Measurements from ENCODE around the gene B3GNT7. TPM values are rescaled to one million over a fixed set of nuclear protein-coding genes. Genes with fewer than 3 reads are reported as not detected.

B3GNT7 gene
- total RNA-seq, 1 donor from 2014 or later, result 0.64 TPM

- Histone ChIP-seq H3K4me1 (no peaks in the 10 kb centered on the region), H3K4me3 (no peak overlapping the region), H3K36me3 (peaks cover 8 to 18% of the 10 kb centered on the region in 2 donors), H3K27ac (no peak overlapping the region), H3K9me3 (no peaks in the 10 kb centered on the region), H3K27me3 (no peaks in the 10 kb centered on the region)
- no peak for DNase-seq (ENCODE audit: low spot score in 2 of 2)
- TF ChIP-seq CTCF (IDR thresholded peaks at IDR 0.05), result no peak
- intact Hi-C loops (cut with DNase I), result loop anchor here (5.0 kb wide), 1 partner anchor 222 kb away; no protein-coding TSS in a partner anchor
Observed at GRCh38 chr2:231449503-231450054, 54.1 kb downstream of the B3GNT7 start.

GRCh38 chr2:231450548-231450989 is 55.1 kb downstream of the B3GNT7 start:
- intact Hi-C loops (cut with DNase I), result loop anchor here (5.0 kb wide), 1 partner anchor 223 kb away; no protein-coding TSS in a partner anchor
- H3K36me3 ChIP-seq, result peaks cover 16 to 27% of the 10 kb centered on the region in 2 donors
- no peak for DNase-seq (ENCODE audit: low spot score in 2 of 2)

More at GRCh38 chr2:231450548-231450989, 55.1 kb downstream of the B3GNT7 start:
- H3K4me3 ChIP-seq, result no peak overlapping the region
- H3K27ac ChIP-seq, result no peak overlapping the region
- H3K4me1 ChIP-seq, result no peaks in the 10 kb centered on the region
- no peak for TF ChIP-seq CTCF (IDR thresholded peaks at IDR 0.05)
- no peaks in the 10 kb centered on the region for H3K27me3 ChIP-seq
- H3K9me3 ChIP-seq, result no peaks in the 10 kb centered on the region

Other genes with a start within 250 kb of the B3GNT7 start
- gene ARMC9, start 197.1 kb upstream of the B3GNT7 start, total RNA-seq, result 3.3 TPM
- gene NCL, start 68.8 kb downstream of the B3GNT7 start, total RNA-seq, result 136 TPM
- gene NMUR1, start 134.7 kb downstream of the B3GNT7 start, total RNA-seq, result 1.8 TPM
- not detected for gene TEX44, start 197.2 kb downstream of the B3GNT7 start, total RNA-seq

Data from ascending aorta (tissue), 2 donors.